WERI-Rb-1 (cell line): Measurements from ENCODE around the gene TBC1D5.

Source experiments
- DNase-seq: peaks from one replicate; pipeline ENCODE4 v3.0.0-alpha.2; 2020
- H3K27ac ChIP-seq: fragments of 250-450 bp; sonication (Bioruptor Pico); 2 replicates; pipeline ENCODE4 v1.5.1; 2020; ENCODE audit warnings: mild to moderate bottlenecking, moderate library complexity
- H3K27me3 ChIP-seq: fragments of 250-450 bp; sonication (Bioruptor Pico); 2 replicates; pipeline ENCODE4 v1.5.1; 2021; ENCODE audit warnings: mild to moderate bottlenecking, low read depth, moderate library complexity; ENCODE audit not compliant: insufficient read depth, severe bottlenecking
- H3K36me3 ChIP-seq: fragments of 250-450 bp; sonication (Bioruptor Pico); 2 replicates; pipeline ENCODE4 v1.5.1; 2020; ENCODE audit warnings: mild to moderate bottlenecking, moderate library complexity
- H3K4me3 ChIP-seq: 2 replicates; pipeline ENCODE4 v1.5.1; 2011; ENCODE audit warnings: low read depth, mild to moderate bottlenecking, control low read depth, low read length
- H3K9me3 ChIP-seq: fragments of 250-450 bp; sonication (Bioruptor Pico); 2 replicates; pipeline ENCODE4 v1.5.1; 2021; ENCODE audit warnings: mild to moderate bottlenecking, moderate library complexity; ENCODE audit not compliant: severe bottlenecking
- CTCF ChIP-seq: IDR thresholded peaks from 2 replicates; pipeline ENCODE4 v1.5.1; 2011; ENCODE audit warnings: low read depth, mild to moderate bottlenecking, control low read depth, inconsistent platforms, low read length

The TBC1D5 gene

GRCh38 chr3:17744693-17745092 lies 2.3 kb upstream of the TBC1D5 start:
- DNase-seq = no peak
- peaks cover 3% of the 10 kb centered on the region; the same call in 1 of the 2 replicates for H3K36me3 ChIP-seq
- TF ChIP-seq CTCF = no peak
- H3K27ac ChIP-seq = no peak overlapping the region
- H3K27me3 ChIP-seq = no peaks in the 10 kb centered on the region
- H3K9me3 ChIP-seq = no peaks in the 10 kb centered on the region
- no peak overlapping the region for H3K4me3 ChIP-seq

GRCh38 chr3:17743658-17743995 lies 1.2 kb upstream of the TBC1D5 start:
- no peak for TF ChIP-seq CTCF
- Histone ChIP-seq H3K27me3 (no peaks in the 10 kb centered on the region), H3K36me3 (peaks cover 3% of the 10 kb centered on the region; the same call in 1 of the 2 replicates), H3K9me3 (no peaks in the 10 kb centered on the region), H3K4me3 (peak overlapping the region; percentile 90), H3K27ac (no peak overlapping the region; the same call in none of the 2 replicates)
- no peak for DNase-seq

GRCh38 chr3:17742880-17743657 lies 638 bp upstream of the TBC1D5 start:
- Histone ChIP-seq H3K4me3 (peak overlapping the region; percentile 90), H3K27ac (peak overlapping the region; percentile 100), H3K27me3 (no peaks in the 10 kb centered on the region), H3K9me3 (no peaks in the 10 kb centered on the region), H3K36me3 (peaks cover 3% of the 10 kb centered on the region; the same call in 1 of the 2 replicates)
- no peak for TF ChIP-seq CTCF
- DNase-seq = no peak

GRCh38 chr3:17741621-17742101 lies 770 bp downstream of the TBC1D5 start:
- DNase-seq = no peak
- H3K9me3 ChIP-seq = no peaks in the 10 kb centered on the region

GRCh38 chr3:17740721-17741141 lies 1.7 kb downstream of the TBC1D5 start:
- Histone ChIP-seq H3K36me3 (peaks cover 3% of the 10 kb centered on the region; the same call in 1 of the 2 replicates), H3K27me3 (no peaks in the 10 kb centered on the region), H3K9me3 (no peaks in the 10 kb centered on the region), H3K27ac (peak overlapping the region; percentile 100), H3K4me3 (peak overlapping the region; percentile 90)
- no peak for DNase-seq
- TF ChIP-seq CTCF = no peak

More at GRCh38 chr3:17741621-17742101, 770 bp downstream of the TBC1D5 start:
- Histone ChIP-seq H3K4me3 (peak overlapping the region; percentile 90), H3K36me3 (peaks cover 3% of the 10 kb centered on the region; the same call in 1 of the 2 replicates), H3K27me3 (no peaks in the 10 kb centered on the region), H3K27ac (peak overlapping the region; percentile 100)
- no peak for TF ChIP-seq CTCF

GRCh38 chr3:17738921-17739320 lies 3.5 kb downstream of the TBC1D5 start:
- no peak overlapping the region for H3K4me3 ChIP-seq
- H3K36me3 ChIP-seq = peaks cover 3% of the 10 kb centered on the region; the same call in 1 of the 2 replicates
- H3K27ac ChIP-seq = no peak overlapping the region
- no peaks in the 10 kb centered on the region for H3K9me3 ChIP-seq
- H3K27me3 ChIP-seq = no peaks in the 10 kb centered on the region
- DNase-seq = no peak
- TF ChIP-seq CTCF = no peak
